GM18907 (cell line): ENCODE data around the gene SLC2A9.

Experiments used
- ATAC-seq: cut with Tn5 transposase; IDR thresholded peaks from one replicate; pipeline ENCODE4 v1.9.1; 2021; ENCODE audit warnings: mild to moderate bottlenecking, moderate library complexity; ENCODE audit not compliant: unreplicated experiment

The SLC2A9 gene

DNA sequence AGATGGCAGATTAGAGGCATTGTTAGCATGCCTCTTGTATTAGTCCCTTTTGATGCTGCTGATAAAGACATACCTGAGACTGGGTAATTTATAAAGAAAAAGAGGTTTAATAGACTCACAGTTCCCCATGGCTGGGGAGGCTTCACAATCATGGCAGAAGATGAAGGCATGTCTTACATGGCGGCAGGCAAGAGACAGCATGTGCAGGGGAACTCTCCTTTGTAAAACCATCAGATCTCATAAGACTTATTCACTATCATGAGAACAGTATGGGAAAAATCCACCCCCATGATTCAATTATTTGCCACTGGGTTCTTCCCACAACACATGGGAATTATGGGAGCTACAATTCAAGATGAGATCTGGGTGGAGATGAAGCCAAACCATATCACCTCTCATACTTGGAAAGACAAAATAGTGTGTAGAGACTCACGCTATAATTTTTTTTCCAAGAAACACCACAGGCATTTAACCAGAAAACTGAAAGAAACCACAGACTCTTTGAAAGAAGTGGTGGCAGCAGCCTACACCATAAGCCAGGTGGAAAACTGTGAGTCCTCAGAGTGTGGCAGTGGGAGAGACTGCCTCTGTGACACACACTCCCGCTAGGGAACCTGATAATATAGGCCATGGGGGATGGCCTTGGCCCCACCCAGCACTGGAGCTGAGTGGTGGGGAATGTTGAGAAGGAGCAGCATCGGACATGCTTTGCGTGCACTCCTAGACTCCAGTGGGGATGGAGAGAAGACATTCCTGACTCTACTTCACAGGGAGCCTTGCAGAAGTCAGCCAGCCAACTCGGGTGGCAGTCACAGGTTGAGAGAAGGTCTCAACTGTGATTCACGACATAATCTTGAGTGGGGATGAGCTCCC, 51.5 kb downstream of the SLC2A9 start:
- peak; percentile 38 for ATAC-seq

DNA sequence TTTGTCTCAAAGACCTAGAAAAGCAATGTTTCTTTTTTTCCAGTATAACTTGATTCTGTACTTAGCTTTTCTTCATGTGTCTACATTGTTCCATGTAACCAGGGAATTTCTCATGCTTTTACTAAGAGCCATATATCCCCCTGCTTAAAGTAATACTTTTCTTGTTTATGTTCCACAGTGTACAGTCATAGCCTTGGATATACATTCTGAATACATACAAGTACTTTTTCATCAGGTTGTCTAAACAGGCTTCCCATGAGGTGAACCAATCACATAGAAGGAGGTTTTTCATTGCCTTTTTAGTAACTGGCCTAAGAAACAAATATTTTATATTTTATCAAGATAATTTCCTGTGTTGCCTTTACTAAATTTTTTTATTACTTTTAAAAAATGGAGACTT, 52.8 kb downstream of the SLC2A9 start:
- no peak for ATAC-seq

- no peak for ATAC-seq
Observed at GRCh38 chr4:9964879-9965278, 56.4 kb downstream of the SLC2A9 start.

GRCh38 chr4:9963328-9963727, 58.0 kb downstream of the SLC2A9 start:
- ATAC-seq = no peak

DNA sequence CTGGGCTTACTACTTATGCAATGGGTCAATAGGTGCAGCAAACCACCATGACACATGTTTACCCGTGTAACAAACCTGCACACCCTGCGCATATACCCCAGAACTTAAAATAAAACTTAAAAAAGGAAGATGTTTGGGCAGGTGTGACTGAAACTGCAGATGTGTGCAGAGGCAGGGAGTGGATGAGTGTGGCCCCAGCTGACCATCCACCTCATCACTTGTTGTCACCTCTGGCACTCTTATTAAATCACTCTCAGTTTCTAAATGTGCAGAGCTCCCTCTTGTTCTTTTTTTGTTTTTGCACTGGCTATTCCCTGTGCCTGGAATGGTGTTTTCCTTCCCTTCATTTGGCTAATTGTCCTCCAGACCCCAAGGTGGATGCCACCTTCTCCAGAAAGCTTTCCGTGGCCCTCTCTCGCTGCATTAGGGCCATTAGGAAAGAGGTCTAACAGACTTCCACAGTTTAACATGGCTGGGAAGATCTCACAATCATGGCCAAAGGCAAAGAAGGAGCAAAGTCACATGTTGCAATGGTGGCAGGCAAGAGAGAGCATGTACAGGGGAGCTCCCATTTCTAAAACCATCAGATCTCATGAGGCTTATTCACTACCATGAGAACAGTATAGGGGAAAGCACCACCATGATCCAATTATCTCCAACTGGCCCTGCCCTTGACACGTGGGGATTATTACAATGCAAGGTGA, 58.5 kb downstream of the SLC2A9 start:
- ATAC-seq = peak; percentile 48

DNA sequence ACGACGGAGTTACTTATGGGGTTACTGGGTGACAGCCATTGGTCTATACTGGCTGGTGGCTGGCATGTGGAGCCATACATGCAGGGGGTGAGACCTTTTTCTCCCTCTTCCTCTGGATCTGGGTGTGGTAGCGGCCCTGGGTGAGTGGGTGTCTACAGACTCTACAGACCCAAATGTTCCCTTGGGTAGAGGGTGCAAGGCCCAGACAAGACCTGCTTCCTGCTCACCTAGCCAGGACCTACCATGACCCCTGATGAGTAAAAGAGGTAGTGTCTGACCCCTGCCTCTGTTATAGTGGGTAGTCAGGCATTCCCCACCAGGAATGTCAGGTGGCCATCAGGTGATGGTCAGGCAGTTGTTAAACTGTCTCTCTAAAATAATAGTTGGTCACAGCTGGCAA, 66.8 kb downstream of the SLC2A9 start:
- no peak for ATAC-seq

- ATAC-seq = no peak
Observed at GRCh38 chr4:9953089-9953488, 68.2 kb downstream of the SLC2A9 start.

GRCh38 chr4:9952415-9952950, 68.8 kb downstream of the SLC2A9 start:
- no peak for ATAC-seq

- no peak for ATAC-seq
Observed at GRCh38 chr4:9949573-9949972, 71.7 kb downstream of the SLC2A9 start.

DNA sequence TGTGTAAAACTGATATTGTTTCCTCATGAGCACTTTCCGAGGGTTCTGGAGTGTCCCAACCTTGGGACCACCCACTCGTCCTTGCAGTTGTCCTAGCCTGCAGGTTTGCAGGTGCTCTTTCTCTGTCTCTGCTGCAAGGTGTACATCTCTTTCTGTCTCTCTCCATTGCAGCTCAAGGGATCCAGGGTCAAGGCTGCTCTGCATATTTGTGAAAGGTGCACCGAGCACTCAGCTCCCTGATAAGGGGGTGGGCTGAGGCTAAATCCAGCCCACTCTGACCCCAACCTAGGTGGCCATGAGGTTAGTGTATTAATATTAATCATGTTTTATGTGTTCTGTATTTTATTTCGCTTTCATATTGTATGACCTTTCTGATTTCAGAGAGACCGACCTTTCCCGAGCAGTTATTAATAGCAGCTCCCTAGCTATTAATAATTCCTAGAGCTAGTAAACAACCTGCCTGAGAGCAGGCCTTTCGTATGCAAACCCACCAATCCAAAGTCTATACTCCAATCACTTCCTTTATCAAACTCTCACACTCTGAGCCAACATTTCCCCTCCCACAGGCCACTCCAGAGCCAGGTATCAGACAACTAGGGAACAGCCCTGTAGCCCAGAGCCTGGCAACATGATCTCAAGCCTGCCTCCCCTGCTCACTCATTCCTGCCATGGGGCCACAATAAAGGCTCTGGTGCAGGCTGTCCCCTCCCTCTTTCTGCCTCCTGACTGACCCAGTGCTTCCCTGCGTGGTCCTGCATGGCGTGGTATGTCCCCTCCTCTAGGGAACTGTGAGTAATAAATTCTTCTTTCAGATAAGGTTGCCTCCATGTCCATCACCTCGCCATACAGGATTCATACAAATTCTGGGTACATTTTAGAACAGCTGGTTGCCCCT, 73.9 kb downstream of the SLC2A9 start:
- ATAC-seq = no peak

GRCh38 chr4:9946170-9946569, 75.1 kb downstream of the SLC2A9 start:
- no peak for ATAC-seq

GRCh38 chr4:9944431-9945425, 76.6 kb downstream of the SLC2A9 start:
- no peak for ATAC-seq

- no peak for ATAC-seq
Observed at GRCh38 chr4:9943761-9944160, 77.5 kb downstream of the SLC2A9 start.

GRCh38 chr4:9942921-9943600, 78.2 kb downstream of the SLC2A9 start:
- no peak for ATAC-seq

DNA sequence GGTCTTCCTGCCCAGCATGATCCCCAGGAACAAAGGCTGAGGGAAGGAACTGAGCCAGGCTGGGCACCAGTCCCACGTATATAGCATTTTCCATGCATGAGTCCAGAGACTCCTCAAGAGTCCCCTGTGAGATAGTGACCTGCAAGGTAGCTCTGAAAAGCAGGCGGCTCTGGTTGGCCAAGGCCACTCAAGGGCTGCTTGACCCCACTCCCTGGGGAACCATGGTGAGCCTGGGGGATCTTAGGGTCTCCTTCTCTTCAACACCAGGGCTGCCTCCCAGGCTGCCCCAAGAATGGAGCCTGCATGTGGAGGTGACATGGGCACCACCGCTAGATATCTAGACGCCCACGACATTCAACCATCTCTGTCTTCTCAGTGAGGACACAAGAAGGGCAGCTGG, 79.2 kb downstream of the SLC2A9 start:
- no peak for ATAC-seq

DNA sequence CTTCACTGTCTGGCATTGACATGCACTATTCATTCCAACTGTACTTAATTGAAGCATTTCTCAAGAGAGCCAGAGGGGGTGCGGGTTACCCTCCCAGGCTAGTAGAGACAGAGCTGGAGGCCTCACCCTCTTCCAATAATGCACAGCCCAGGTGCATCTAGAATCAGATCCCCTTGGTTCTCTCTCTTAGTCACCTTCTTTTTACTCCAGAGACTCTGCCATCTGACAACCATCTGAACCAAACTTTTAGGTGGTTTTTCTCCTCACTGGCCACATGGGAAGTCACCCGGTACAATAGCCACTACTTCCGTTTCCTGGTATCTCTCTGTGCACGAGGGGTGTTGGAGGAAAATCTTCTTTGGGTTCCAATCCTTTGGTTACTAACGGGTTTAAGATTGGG, 81.3 kb downstream of the SLC2A9 start:
- ATAC-seq = no peak

DNA sequence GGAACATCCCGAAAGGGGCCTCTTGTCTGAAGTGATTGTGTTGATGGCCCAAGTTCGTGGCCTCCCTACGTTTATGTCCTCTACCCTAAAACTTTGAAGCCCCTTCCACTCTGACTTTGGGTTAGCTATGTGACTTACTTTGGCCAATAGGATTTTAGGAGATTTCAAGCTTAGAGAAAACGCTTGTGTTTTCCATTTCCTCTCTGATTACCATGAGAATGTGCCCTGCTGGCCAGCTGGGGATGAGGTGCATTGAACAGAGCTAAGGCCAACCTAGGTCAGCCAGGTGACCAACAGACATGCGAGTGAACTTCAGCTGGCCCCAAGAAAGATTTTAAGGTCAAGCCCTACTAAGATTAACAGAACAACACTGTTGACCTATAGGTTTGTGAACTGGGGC, 82.4 kb downstream of the SLC2A9 start:
- ATAC-seq = no peak

- no peak for ATAC-seq
Observed at GRCh38 chr4:9937078-9937477, 84.2 kb downstream of the SLC2A9 start.

- ATAC-seq = no peak
Observed at GRCh38 chr4:9936129-9936644, 85.1 kb downstream of the SLC2A9 start.
